Activated T-helper 2 cell treated with anti-CD3 and anti-CD28 coated beads, Interferon-gamma antibody, Interleukin-2, Interleukin-4, amounts not matched to agents 10 μg/mL and 5 μg/mL and 100 μg/mL, durations not matched to agents 14 hours and 24 hours and 36 hours (primary cell): ENCODE results near the gene VGLL4. TPM values are rescaled to one million over a fixed set of nuclear protein-coding genes. Genes with fewer than 3 reads are reported as not detected.

ENCODE experiments used
- DNase-seq: peaks from one replicate; pipeline ENCODE4 v3.0.0; 2021; ENCODE audit warnings: low spot score
- H3K27ac Mint-ChIP-seq: one replicate; pipeline ENCODE4 v1.8.0; 2021; ENCODE audit warnings: mixed read lengths
- H3K27me3 Mint-ChIP-seq: one replicate; pipeline ENCODE4 v1.8.0; 2021; ENCODE audit warnings: low read depth, mixed read lengths
- H3K36me3 Mint-ChIP-seq: one replicate; pipeline ENCODE4 v1.8.0; 2021; ENCODE audit warnings: low read depth, mixed read lengths
- H3K4me1 Mint-ChIP-seq: one replicate; pipeline ENCODE4 v1.8.0; 2021; ENCODE audit warnings: low read depth, mixed read lengths
- H3K4me3 Mint-ChIP-seq: one replicate; pipeline ENCODE4 v1.8.0; 2021; ENCODE audit warnings: low read depth, mild to moderate bottlenecking, moderate library complexity, mixed read lengths
- H3K9me3 Mint-ChIP-seq: one replicate; pipeline ENCODE4 v1.8.0; 2021; ENCODE audit warnings: mixed read lengths
- intact Hi-C: fragments of 100-400 bp; cut with micrococcal nuclease; formaldehyde crosslinking; loops from one replicate; pipeline ENCODE4 v1.15.1; 2023
- total RNA-seq: library from RNA; stranded (reverse); gene quantifications from 2 replicates; pipeline ENCODE4 v1.2.3, GENCODE V29; 2022

The VGLL4 gene
- total RNA-seq, 1 donor from 2014 or later, result 66.6 TPM

DNA sequence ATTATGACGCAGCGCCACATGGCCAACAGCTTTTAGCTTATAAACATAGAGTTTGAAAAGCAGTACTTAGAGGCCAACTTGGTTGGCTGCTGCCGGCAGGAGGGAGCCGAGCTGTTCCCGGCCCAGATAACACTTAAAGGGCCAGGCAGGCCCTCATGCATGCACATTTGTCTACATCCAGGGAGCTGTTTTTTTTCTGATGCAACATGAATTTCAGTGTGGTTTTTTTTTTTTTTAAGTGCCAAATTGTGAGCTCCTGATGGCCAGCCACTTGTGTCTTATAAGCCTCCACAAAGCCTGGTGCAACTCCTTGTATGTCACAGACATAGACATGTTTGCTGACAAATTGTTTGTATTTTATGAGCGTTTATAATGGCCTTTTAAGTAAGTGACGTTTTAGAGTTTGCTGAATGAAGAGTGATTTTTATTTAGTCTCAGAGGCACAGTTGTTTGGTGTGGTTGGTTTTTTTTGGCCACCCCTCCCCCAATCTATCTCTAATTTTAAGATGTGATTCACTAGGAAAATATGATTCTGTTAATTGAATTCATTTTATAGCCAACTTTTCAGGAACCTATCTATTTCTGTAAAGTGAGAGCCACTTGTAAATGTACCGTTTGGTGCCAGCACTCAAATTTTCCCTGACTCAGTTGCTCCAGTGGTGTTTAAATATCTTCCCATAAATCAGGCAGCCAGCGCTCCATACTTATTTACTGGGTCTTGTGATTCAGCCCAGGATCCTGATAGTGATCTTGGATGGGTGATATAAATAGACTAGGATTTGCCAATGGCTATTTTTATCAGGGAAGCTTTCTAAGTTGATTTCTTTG, 134.3 kb downstream of the VGLL4 start:
- DNase-seq, result no peak
- intact Hi-C loops, result no loop called here
- H3K4me3 Mint-ChIP-seq, result no peak overlapping the region
- H3K27me3 Mint-ChIP-seq, result no peaks in the 10 kb centered on the region
- H3K27ac Mint-ChIP-seq, result no peak overlapping the region
- peaks cover 4% of the 10 kb centered on the region for H3K4me1 Mint-ChIP-seq
- no peaks in the 10 kb centered on the region for H3K9me3 Mint-ChIP-seq
- H3K36me3 Mint-ChIP-seq, result no peaks in the 10 kb centered on the region

DNA sequence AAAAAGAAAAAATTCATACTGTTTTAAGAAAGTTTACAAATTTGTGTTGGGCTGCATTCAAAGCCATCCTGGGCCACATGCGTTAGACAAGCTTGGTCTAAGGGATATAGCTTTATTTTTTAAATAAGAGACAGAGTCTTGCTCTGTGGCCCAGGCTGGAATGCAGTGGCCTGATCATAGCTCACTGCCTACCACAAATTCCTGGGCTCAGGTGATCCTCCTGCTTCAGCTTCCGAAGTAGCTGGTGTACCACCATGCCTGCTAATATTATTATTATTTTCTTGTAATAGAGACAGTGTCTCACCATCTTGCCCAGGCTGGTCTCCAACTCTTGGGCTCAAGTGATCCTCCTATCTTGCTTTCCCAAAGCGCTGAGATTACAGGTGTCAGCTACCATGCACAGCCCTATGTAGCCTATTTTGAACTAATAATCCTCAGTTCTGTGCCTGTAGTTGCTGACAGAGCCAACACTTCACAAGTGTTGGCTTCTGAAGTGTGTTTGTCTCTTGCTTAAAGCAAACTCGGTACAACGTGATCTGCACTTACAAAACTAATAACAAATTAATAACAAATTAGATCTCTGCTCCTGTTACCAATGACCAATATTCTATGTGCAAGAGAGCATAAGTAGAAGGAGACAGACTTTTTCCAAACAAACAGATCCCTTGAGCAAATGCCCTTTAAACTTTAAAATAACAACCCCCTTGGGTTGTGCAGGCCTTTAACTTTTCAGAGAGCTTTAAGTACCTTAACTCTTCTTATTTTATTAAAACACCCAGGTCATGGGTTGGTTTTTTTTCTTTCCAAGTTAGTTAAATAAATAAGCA, 135.2 kb downstream of the VGLL4 start:
- H3K4me3 Mint-ChIP-seq, result no peak overlapping the region
- no peak overlapping the region for H3K27ac Mint-ChIP-seq
- no peaks in the 10 kb centered on the region for H3K27me3 Mint-ChIP-seq
- no peak for DNase-seq
- H3K4me1 Mint-ChIP-seq, result peaks cover 2% of the 10 kb centered on the region
- intact Hi-C loops, result no loop called here
- no peaks in the 10 kb centered on the region for H3K36me3 Mint-ChIP-seq
- H3K9me3 Mint-ChIP-seq, result no peaks in the 10 kb centered on the region

DNA sequence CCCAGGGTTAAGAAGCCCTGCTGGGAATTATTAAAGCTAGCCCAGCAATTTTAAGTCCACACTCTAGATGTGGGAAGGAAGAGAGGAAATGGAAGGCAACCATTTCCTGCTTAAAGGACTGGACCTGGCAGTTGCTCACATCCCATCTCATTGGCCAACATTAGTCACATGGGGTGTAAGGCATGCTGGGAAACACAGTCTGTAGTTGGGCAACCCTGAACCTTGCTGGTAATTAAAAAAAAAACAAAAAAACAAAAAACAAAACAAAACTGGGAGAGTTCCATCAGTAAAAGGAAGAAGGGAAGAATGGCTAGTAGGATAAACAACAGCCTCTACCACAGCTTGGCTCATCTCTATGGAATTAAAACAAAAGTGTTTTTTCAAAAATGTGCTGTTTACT, 136.0 kb downstream of the VGLL4 start:
- Mint-ChIP-seq H3K27ac (no peak overlapping the region), H3K27me3 (no peaks in the 10 kb centered on the region), H3K9me3 (no peaks in the 10 kb centered on the region), H3K4me3 (no peak overlapping the region), H3K36me3 (no peaks in the 10 kb centered on the region), H3K4me1 (peaks cover 2% of the 10 kb centered on the region)
- intact Hi-C loops, result no loop called here
- no peak for DNase-seq

Other genes starting within 250 kb of the VGLL4 start
- gene TAMM41, start 203.0 kb upstream of the VGLL4 start, total RNA-seq, result 28.4 and 30.6 TPM in 2 replicates